ENCODE data around the gene GRAP.
A peak's percentile ranks its signal among the peaks of the same experiment; 100 is the strongest.
"Not testable (repeated sequence)": the region's sequence is repeated elsewhere in the genome, so short reads cannot be mapped to it uniquely, and the experiment has no call there.

The GRAP gene

DNA sequence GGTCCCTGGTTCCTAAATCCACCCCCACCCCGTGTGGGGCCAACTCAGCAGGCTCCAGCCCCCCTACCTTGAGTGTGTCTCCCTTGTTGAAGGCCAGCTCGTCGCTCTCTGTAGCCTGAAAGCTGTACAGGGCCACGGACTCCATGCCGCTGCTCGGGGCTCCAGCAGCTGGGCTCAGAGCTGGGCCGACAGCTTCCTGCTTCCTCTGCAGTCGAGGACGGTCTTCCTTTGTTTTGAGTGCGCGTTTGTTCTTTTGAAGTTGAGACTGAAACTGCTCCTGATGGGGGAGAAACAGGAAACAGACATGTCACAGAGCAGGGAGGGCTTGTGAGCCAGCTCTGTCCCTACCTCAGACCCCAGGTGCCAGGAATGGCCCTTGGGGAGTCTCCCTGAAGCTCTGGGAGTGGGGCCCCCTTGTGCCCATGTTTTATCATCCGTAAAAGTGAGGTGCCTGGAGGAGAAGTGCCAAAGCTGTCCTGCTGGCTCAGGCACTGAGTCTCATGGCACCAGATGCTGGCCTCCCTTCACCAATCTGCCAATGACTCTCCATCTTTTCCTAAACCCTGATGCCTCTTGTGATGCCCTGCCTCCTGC, at the start of gene GRAP:
Gene GRAP, minus strand, starts transcription at position 176 of the 594 bp plus-strand sequence. Its CDS starts 31 bp downstream, at position 145.
- DNase-seq, result not testable (repeated sequence)

DNA sequence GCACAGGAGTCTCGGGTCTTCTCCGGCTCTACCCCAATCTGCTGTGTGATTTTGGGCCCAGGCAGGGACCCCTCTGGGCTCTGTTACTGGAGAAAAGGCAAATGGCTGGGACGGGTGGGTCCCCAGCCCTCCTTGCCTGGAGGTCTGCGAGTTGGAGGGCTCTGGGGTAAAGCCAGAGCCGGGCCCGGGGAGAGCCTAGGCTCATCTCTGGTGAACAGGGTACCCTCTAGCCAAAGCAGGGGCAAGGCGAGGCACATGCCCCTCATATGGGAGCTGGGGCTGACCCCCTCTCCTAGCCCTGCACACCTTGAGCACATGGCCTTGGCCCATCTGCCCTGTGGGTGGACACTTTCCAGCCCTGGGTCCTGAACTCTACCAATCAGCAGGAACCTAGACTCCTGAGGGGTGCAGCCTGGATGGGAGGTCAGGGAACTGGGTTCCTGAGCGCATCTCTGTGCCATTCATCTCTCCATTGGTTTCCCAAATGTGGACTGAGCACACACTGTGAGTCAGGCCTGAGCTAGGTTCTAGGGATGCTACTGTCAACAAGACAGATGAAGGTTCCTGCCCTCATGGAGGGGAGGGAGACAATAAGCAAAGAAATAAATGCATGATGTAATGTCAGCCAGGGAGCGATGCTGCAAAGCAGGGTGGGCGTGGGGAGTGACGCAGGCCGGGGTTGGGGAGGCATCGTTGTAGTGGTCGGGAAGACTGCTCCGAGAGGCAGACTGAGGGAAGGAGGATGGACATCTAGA, 47.1 kb upstream of the GRAP start:
- DNase-seq, result not testable (repeated sequence)

DNA sequence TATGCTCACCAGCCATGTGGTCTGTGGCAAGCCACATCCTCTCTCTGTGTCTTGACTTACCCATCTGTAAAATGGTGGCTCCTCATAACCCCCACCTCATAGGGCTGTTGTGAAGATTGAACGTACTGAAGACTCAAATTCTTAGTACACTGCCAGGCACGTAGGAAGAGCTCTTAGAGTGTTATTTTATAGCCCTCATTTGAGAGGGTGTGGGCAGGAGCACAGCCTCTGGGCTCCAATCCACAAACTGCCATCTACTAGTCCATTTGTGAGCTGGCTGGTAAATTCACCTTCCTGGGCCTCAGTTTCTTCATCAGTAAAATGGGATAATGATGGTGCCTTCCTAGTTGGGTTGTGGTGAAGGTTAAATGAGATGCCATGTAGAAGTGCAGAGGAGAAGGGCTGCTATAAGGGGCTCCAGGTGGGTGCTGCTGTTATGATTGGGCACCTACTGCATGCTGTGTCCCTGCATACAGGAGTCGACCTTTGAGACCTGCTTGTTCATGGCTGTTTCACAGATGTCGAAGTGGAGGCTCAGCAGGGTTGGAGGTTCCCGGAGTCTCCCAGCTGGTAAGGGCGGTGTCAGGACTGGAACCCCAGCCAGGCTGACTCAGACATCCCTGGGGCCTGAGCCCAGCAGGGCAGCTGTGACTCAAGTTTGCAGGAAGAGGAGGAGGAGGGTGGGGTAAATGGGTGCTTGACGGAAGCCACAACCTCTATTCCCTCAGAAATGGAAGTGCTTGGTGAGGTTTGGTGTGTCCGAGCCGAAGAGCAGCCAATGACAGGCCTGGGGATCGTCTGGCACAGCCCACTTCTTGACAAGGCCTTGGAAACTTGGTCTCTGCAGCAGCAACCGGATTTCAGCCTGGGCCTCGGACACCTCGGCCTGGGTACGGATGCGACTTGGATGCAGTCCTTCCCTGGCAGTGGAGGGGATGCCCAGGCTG, 46.3 kb upstream of the GRAP start:
- not testable (repeated sequence) for DNase-seq

DNA sequence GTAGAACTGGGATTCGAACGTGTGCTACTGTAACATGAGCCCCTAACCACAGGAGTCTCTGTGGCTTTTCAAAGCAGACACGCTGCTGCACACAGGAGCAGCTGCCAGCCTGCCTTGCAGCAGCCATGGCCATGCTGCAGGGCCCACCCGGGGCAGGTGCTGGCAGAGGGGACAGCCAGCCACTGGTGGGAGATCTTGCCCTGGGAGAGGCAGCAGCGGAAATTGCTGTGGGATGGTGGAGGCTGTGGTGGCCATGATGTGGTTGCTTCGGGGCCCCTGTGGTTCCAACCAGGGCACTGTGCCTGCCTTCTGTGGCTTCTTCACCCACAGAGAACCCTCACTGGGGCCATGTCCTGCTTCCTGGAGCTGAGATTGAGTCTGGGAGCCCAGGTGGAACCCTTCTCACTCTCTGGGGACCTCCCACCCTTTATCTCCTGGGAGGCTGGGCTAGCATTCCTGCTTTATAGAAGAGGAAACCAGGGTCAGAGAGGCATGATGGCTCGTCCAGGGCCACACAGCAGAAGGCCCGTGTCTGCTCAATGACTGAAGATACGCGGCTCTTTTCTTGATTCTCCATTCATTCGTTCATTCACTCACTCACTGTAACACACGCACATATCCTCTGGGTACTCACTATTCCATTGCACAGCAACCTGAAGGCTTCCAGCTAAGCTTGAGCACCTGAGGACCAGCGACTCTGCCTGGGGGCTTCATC, 43.5 kb upstream of the GRAP start:
- not testable (repeated sequence) for DNase-seq

DNA sequence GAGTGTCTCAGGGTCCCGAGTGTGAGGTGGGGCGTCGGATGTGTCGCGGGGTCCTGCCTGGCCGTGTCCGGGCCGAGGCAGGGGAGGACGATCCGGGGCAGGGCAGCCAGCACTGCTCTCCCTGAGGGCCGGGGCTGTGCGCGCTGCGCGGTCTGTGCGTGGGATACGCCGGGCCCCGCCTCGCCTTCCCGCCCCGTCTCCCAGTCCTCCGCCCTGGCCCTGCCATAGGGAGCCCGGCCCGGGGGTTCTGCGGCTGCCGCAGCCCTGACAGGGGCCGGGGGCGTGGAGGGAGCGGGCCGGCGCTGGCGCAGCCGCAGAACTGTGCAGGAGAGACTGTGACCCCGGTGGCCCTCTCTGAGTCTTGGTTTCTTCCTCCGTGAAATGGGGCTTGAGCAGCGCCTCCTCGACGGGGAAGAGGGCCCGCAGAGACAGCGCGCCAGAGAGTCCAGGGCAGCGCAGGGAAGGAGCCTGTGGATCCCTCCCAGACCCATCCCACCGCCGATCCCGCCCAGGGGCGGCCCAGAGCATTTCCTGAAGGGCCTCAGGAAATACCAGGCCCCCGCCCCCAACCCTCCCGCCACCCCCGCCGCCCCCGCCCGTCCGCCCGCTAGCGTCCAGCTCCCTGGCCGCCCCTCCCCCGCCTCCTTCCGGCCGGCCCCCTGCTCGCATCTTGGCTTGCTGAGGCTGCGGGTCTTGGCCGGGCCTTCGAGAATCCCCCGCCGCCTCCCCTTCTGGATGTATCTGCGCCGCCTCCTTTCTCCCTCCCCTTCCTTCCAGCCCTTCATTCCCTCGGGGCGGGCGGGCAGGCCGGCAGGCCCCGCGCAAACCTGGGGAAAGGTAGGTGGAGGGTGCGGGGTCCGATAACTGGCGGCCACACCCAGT, 42.3 kb upstream of the GRAP start:
- not testable (repeated sequence) for DNase-seq

DNA sequence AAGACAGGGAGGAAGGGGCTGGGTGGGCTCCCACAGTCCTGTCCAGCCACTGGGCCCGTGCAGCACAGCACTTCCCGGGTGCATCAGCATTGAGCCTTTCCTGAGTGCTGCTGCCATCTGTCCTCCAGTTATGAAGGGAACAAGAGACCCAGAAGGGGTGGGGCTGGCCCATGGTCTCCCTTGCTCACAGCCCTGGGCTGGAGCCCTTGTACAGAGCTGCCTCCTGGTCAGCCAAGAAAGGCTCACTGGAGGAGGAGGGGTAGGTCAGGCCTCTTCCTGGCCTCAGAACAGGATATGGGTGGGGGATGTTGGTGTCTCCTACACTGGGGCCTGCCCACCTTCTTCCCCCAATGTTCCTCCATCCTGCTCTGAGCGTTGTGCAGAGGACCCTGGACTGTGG, 30.6 kb upstream of the GRAP start:
- DNase-seq, result not testable (repeated sequence)

DNA sequence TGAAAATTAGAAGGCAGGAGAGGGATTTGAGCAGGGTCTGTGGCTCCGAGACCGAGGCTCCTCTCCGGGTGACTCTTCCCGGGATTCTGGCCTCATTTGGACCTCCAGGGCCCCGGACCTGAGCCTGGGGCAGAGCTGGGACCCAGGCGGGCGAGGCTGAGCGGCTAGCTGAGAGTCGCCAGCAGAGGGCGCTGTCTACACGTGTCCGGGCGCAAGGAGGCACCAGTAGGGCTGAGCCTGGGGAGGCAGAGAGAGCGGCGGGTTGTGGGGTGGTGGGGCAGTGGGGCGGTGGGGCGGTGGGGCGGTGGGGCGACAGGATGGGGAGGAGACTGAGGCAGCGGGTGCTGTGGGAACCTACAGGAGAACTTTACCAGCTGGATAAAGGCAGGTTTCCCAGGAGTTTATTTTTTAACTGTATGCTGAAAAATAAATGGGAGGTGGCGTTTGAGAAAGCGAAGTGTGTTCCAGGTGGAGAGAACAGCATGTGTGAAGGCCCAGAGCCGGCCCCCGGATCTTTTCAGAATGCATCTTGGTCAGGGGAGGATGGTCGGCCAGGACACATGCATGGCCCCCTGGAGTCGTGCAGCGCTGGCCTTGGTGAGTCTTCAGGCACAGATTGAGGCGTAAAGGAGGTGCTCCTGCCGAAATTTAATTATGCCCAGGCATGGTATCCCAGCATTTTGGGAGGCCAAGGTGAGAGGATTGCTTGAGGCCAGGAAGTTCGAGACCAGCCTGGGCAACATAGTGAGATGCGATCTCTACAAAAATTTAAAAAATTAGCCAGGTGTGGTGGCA, 29.8 kb upstream of the GRAP start:
- DNase-seq, result not testable (repeated sequence)

DNA sequence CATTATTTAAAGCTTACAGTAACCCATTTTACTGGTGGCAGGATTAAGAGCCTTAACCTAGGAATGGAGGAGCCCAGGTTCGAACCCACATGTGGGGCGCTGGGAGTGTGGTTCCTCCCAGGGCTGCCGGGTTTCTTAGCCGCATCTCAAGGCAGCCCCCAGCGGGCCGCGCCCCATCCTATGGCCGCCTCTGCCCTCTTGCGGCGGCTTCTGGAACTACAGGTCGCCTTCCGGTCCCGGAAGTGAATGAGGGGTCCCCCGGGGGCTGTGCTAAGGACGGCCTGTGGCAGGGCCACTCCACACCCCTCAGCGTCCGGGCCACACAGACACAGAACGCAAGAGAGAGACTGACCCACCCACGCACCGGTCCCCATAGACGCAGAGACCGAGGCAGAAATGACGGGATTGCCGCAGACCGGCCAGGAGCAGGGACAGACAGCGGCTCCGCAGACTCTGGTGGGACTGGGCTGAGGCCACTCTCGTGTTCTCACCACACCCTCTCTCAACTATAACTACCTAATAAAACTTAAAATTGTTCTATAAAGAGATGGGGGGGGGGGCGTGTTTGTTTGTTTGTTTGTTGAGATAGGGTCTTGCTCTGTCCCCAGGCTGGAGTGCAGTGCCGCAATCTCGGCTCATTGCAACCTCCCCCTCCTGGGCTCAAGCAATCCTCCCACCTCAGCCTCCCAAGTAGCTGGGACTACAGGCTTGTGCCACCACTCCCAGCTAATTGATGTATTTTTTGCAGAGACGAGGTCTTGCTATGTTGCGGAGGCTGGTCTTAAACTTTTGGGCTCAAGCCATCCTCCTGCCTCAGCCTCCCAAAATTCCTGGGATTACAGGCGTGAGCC, 23.8 kb upstream of the GRAP start:
- not testable (repeated sequence) for DNase-seq

DNA sequence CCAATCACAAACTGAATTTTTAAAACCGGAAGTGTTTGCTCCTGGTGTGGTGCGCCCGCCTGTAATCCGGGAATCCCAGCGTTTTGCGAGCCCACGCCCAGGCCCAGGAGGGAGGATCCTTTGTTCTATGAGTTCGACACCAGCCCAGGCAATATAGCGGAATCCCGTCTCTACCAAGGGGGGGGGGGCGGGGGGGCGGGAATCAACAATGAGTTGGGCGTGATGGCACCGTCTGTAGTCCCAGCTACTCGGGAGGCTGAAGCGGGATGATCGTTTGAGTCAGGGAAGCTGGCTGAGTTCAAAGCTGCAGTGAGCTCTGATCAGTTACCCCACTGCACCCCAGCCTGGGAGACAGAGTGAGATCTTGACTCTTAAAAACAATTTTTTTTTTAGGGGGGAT, 17.6 kb upstream of the GRAP start:
- peak; percentile 0 for DNase-seq

DNA sequence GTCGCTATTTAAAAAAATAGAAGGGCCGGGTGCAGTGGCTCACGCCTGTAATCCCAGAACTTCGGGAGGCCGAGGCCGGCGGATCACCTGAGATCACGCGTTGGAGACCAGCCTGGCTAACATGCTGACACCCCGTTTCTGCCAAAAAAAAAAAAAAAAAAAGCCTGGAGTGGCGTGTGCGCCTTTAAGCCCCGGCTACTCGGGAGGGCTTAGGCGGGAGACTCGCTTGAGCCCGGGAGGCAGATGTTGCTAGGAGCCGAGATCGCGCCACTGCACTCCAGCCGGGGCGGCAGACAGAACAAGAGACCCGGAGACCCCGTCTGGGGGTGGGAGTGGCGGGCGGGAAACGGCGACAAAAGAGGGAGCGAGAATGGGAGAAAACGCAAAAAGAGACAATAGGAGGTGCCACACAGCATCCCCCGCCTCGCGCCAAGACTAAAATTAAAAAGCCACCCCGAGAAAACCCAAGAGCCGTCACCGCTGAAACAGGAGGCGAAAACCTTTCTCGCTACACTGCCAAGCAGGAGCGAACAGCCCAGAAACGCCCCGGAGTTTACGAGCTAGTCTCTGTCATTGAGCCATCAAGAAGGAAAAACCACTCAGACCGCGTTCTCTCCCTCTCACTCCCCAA, 16.7 kb upstream of the GRAP start:
- not testable (repeated sequence) for DNase-seq

DNA sequence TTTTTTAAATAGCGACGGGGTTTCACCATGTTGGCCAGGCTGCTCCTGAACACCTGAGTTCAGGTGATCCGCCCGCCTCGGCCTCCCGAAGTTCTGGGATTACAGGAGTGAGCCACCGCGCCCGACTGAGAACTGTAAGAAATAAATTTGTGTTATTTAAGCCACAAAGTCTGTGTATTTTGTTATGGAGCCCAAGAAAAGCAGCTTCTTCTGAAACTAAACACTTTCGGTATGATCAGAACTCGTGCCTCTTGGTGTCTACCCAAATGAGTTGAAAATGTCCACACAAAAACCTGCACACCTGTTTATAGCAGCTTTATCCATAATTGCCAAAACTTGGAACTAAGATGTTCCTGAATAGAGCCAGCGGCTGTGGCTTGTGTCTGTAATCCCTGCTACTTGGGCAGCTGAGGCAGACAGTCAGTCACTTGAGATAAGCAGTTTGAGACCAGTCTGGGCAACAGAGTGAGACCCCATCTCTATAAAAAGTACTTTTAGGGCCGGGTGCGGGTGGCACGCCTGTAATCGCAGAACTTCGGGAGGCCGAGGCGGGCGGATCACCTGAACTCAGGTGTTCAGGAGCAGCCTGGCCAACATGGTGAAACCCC, 16.1 kb upstream of the GRAP start:
- DNase-seq, result not testable (repeated sequence)

DNA sequence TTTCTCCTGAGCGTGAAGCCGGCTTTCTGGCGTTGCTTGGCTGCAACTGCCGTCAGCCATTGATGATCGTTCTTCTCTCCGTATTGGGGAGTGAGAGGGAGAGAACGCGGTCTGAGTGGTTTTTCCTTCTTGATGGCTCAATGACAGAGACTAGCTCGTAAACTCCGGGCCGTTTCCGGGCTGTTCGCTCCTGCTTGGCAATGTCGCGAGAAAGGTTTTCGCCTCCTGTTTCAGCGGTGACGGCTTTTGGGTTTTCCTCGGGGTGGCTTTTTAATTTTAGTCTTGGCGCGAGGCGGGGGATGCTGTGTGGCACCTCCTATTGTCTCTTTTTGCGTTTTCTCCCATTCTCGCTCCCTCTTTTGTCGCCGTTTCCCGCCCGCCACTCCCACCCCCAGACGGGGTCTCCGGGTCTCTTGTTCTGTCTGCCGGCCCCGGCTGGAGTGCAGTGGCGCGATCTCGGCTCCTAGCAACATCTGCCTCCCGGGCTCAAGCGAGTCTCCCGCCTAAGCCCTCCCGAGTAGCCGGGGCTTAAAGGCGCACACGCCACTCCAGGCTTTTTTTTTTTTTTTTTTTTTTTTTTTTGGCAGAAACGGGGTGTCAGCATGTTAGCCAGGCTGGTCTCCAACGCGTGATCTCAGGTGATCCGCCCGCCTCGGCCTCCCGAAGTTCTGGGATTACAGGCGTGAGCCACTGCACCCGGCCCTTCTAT, 15.4 kb upstream of the GRAP start:
- not testable (repeated sequence) for DNase-seq

DNA sequence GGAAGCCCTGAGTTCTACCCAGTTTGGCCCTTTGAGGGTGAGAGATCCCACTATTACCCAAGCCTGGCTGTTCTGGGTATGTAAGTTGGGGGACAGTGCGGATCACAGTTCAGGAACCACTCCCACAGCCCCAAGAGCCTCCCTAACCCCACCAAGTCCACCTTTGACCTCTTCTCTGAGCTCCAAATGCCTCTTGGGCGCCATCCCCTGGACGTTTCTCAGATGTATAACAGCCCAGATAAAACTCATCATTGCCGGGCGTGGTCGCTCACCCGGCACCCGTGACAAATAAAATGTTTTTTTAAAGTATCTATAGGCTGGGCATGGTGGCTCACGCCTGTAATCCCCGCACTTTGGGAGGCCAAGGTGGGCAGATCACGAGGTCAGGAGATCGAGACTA, 8.7 kb upstream of the GRAP start:
- DNase-seq, result not testable (repeated sequence)

DNA sequence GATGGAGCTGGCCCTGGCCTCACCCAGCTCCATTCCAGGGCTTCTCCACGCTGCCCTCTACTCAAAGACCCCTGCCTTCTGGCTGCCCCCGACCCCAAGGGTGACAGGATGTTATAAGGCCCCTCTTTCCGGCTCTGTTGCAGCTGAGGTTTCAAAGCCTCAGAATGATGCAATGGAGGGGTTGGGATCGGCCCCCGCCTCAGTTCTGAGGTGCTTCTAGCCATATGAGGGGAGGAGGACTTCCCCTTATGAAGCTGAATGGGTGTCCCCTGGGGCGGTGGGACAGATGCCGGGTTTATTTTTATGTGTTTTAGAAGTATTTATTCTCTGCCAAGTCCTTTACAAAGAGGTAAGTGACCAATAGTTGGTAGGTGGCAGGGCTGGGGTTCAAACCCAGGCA, 2.1 kb upstream of the GRAP start:
- DNase-seq, result not testable (repeated sequence)

DNA sequence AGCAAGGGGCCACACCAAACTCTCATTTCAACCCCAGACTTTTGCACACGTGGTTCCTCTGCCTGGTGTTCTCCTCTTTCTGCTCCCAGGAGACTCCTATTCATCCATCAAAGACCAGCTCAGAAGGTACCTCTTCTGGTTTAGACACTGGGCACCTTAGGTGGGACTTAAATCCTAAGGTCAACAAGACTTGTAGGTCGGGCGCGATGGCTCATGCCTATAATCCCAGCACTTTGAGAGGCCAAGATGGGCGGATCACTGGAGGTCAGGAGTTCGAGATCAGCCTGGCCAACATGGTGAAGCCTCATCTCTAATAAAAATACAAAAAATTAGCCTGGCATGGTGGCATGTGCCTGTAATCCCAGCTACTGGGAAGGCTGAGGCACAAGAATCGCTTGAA, 753 bp upstream of the GRAP start:
- DNase-seq, result not testable (repeated sequence)

DNA sequence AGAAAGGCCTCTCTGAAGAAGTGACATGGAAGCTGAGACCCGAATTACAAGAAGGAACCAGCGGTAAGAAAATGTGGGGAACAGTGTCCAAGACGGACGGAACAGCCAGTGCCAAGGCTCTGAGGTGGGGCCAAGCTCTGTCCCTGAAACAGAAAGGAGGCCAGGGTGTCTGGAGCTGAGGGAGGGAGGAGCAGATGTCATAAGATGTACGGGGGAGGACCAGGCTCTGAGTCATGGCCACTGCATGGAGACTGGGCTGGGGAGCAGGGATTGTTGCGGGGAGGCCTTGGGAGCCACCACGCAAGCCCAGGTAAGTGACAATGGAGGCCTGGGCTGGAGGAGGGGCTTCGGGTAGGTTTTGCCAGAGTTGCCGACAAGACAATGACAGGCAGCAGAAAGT, 2.1 kb downstream of the GRAP start:
- DNase-seq, result not testable (repeated sequence)

DNA sequence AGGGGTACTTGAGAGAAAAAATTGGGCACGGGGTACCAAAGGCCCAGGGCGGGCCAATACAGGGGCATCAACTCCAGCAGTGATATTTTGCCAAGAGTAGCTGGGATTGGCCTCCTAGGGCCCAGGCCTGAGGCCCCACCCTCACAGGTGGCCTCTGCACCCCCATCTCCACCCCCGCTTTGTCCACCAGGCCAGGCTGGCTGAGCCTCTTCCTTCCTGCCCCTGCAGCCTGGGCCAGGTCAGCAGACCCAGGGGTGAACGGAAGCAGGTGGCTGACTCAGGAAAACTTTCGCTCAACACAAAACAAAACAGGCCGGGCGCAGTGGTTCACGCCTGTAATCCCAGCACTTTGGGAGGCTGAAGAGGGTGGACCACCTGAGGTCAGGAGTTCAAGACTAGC, 3.7 kb downstream of the GRAP start:
- not testable (repeated sequence) for DNase-seq

DNA sequence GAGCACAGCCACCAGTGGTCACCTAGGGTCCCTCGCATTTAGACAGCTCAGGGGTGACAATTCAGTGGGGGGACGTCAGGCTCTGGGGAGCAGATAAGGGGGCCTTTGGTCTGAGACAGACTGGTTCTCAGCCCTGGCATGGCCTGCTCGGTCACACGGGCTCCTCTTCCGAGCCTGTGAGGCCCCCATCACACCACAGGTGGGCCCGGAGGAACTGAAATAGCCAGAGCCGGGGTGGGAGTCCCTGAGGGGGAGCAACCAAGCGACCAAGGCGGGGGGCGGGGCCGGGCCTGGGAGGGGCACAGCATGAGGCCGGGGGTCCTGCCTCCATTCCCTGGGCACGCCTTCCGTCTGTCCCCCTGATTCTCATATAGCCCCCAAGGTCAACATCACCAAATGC, 4.4 kb downstream of the GRAP start:
- not testable (repeated sequence) for DNase-seq
